Measurements from ENCODE around the gene COPE. TPM values are rescaled to one million over a fixed set of nuclear protein-coding genes. Genes with fewer than 3 reads are reported as not detected.

COPE gene
- total and polyA plus RNA-seq, 2 of the 4 experiments (the other 2 are of a cell fraction) = 347 to 461 TPM

DNA sequence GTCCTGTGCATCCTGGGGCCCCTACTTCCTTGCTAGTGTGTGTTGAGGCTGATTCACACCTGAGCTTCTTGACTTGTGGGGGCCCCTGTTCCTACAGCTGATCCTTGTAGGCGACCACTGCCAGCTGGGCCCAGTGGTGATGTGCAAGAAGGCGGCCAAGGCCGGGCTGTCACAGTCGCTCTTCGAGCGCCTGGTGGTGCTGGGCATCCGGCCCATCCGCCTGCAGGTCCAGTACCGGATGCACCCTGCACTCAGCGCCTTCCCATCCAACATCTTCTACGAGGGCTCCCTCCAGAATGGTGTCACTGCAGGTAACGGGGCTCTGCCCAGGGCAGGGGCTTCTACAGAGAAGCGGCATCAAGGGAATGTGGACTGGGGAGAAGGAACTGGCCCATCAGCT is 62.0 kb downstream of the COPE start:
- Histone ChIP-seq H3K4ac (ENCODE audit: low read depth, low read length) (no peak overlapping the region), H2BK20ac (ENCODE audit: low read depth, low read length) (no peak overlapping the region), H3K14ac (replicated peaks; ENCODE audit: low read depth, low read length) (no peak overlapping the region), H3K27me3 (ENCODE audit: control insufficient read depth, insufficient read depth, low read length) (no peaks in the 10 kb centered on the region), H3K36me3 (ENCODE audit: control insufficient read depth, insufficient read depth, low read length) (peaks cover 93% of the 10 kb centered on the region), H3K9me1 (ENCODE audit: insufficient read depth, low read length) (no peaks in the 10 kb centered on the region), H4K20me1 (ENCODE audit: insufficient read depth, low read length) (peaks cover 30% of the 10 kb centered on the region), H3K56ac (ENCODE audit: extremely low read depth, insufficient read depth, low read length) (no peak overlapping the region), H4K8ac (ENCODE audit: low read depth in 2 of 2, low read length in 2 of 2) (no peak overlapping the region), H3K79me1 (ENCODE audit: low read depth in 1 of 2, low read length in 2 of 2) (peaks cover 26 to 61% of the 10 kb centered on the region in 2 experiments; a peak in 3 of 4 replicates), H3K9me3 (ENCODE audit: control insufficient read depth, insufficient read depth, low read length) (no peaks in the 10 kb centered on the region), H3K9ac (ENCODE audit: low read depth, low read length) (no peak overlapping the region), H4K5ac (ENCODE audit: low read depth, low read length) (no peak overlapping the region), H3K27ac (ENCODE audit: insufficient read depth, low read length) (no peak overlapping the region), H2AFZ (replicated peaks; ENCODE audit: low read length, poor library complexity) (no peak overlapping the region), H2BK5ac (ENCODE audit: low read depth, low read length, poor library complexity, severe bottlenecking) (no peak overlapping the region), H2AK5ac (ENCODE audit: low read depth, low read length) (no peak overlapping the region), H3K4me2 (ENCODE audit: low read depth, low read length) (no peak overlapping the region), H4K91ac (ENCODE audit: insufficient read depth, low read depth, low read length) (no peak overlapping the region), H3K4me3 (ENCODE audit: insufficient read depth, low read depth, low read length) (no peak overlapping the region), H3K18ac (ENCODE audit: low read depth, low read length) (no peak overlapping the region), H2BK120ac (ENCODE audit: low read depth, low read length) (no peak overlapping the region), H3K23ac (ENCODE audit: low read depth, low read length) (no peak overlapping the region), H3K4me1 (ENCODE audit: control insufficient read depth, insufficient read depth, low read length) (no peaks in the 10 kb centered on the region), H2BK15ac (ENCODE audit: low read depth, low read length) (no peak overlapping the region), H2AK9ac (replicated peaks; ENCODE audit: low read depth, low read length, poor library complexity) (no peak overlapping the region)
- WGBS, 2 experiments (ENCODE audit: extremely low coverage in 2 of 2, insufficient read length in 1 of 2) = 93% methylated on average over 3 of the region's 13 CpGs; no CpG with 5 or more reads in 1 of the 2 experiments
- ATAC-seq (ENCODE audit: low read depth) = no peak
- CTCF ChIA-PET = interaction anchor here (1.5 kb wide), 1 partner anchor 10 kb away, joined by 5 read pairs; no protein-coding TSS in a partner anchor
- intact Hi-C loops (cut with micrococcal nuclease) = no loop called here
- POLR2A ChIA-PET (ENCODE audit: unreplicated experiment) = no interaction called here
- DNase-seq = no peak
- in situ Hi-C loops (cut with MboI; ENCODE audit: low sequenced_read_pairs) = loop anchor here (5.0 kb wide), 1 partner anchor 275 kb away; no protein-coding TSS in a partner anchor
- TF ChIP-seq USF2 (IDR thresholded peaks at IDR 0.05; ENCODE audit: low read depth, low read length) = no peak
- TF ChIP-seq CEBPB (IDR thresholded peaks at IDR 0.05; ENCODE audit: low read depth, low read length) = no peak
- TF ChIP-seq MXI1 (IDR thresholded peaks at IDR 0.05; ENCODE audit: borderline replicate concordance, low read depth, low read length) = no peak
- TF ChIP-seq SMC3 (IDR thresholded peaks at IDR 0.05; ENCODE audit: low read depth, low read length) = no peak
- TF ChIP-seq POLR2A (IDR thresholded peaks at IDR 0.05; ENCODE audit: low read depth, low read length) = no peak
- TF ChIP-seq RAD21 (IDR thresholded peaks at IDR 0.05; ENCODE audit: low read length) = no peak
- TF ChIP-seq, protein P1, sequence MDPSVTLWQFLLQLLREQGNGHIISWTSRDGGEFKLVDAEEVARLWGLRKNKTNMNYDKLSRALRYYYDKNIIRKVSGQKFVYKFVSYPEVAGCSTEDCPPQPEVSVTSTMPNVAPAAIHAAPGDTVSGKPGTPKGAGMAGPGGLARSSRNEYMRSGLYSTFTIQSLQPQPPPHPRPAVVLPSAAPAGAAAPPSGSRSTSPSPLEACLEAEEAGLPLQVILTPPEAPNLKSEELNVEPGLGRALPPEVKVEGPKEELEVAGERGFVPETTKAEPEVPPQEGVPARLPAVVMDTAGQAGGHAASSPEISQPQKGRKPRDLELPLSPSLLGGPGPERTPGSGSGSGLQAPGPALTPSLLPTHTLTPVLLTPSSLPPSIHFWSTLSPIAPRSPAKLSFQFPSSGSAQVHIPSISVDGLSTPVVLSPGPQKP (IDR thresholded peaks at IDR 0.05; ENCODE audit: borderline replicate concordance, low read depth, low read length) = no peak
- TF ChIP-seq, protein P2, sequence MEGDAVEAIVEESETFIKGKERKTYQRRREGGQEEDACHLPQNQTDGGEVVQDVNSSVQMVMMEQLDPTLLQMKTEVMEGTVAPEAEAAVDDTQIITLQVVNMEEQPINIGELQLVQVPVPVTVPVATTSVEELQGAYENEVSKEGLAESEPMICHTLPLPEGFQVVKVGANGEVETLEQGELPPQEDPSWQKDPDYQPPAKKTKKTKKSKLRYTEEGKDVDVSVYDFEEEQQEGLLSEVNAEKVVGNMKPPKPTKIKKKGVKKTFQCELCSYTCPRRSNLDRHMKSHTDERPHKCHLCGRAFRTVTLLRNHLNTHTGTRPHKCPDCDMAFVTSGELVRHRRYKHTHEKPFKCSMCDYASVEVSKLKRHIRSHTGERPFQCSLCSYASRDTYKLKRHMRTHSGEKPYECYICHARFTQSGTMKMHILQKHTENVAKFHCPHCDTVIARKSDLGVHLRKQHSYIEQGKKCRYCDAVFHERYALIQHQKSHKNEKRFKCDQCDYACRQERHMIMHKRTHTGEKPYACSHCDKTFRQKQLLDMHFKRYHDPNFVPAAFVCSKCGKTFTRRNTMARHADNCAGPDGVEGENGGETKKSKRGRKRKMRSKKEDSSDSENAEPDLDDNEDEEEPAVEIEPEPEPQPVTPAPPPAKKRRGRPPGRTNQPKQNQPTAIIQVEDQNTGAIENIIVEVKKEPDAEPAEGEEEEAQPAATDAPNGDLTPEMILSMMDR (conservative IDR thresholded peaks at IDR 0.05; ENCODE audit: low read depth, low read length) = no peak
- no peak for TF ChIP-seq NFE2L2 (IDR thresholded peaks at IDR 0.05; ENCODE audit: low read depth, low read length)
- TF ChIP-seq MAZ (IDR thresholded peaks at IDR 0.05; ENCODE audit: borderline replicate concordance, low read depth, low read length) = no peak
- no peak for TF ChIP-seq BHLHE40 (IDR thresholded peaks at IDR 0.05; ENCODE audit: low read depth, low read length)
- no peak for TF ChIP-seq CHD1 (IDR thresholded peaks at IDR 0.05; ENCODE audit: low read depth, low read length)
- no peak for TF ChIP-seq MAFK (IDR thresholded peaks at IDR 0.05; ENCODE audit: low read depth, low read length)
- TF ChIP-seq RCOR1 (IDR thresholded peaks at IDR 0.05; ENCODE audit: insufficient replicate concordance, low read length) = no peak
- TF ChIP-seq FOS (IDR thresholded peaks at IDR 0.05; ENCODE audit: low read depth, low read length) = no peak
- no peak for TF ChIP-seq RFX5 (IDR thresholded peaks at IDR 0.05; ENCODE audit: low read depth, low read length)
- BruUV-seq (replicated peaks) = no TSS peak
- dilution Hi-C loops (cut with HindIII; ENCODE audit: low sequenced_read_pairs, unreplicated experiment) = no loop called here
